Measurements from ENCODE around the gene MUC2. TPM values are rescaled to one million over a fixed set of nuclear protein-coding genes. Genes with fewer than 3 reads are reported as not detected.
"Not testable (repeated sequence)": the region's sequence is repeated elsewhere in the genome, so short reads cannot be mapped to it uniquely, and the experiment has no call there.

The MUC2 gene
- total and polyA plus RNA-seq, 2 experiments from 2014 or later = not detected

GRCh38 chr11:1113405-1114201 lies 38.9 kb downstream of the MUC2 start (continued):
- TF ChIP-seq, protein P1, sequence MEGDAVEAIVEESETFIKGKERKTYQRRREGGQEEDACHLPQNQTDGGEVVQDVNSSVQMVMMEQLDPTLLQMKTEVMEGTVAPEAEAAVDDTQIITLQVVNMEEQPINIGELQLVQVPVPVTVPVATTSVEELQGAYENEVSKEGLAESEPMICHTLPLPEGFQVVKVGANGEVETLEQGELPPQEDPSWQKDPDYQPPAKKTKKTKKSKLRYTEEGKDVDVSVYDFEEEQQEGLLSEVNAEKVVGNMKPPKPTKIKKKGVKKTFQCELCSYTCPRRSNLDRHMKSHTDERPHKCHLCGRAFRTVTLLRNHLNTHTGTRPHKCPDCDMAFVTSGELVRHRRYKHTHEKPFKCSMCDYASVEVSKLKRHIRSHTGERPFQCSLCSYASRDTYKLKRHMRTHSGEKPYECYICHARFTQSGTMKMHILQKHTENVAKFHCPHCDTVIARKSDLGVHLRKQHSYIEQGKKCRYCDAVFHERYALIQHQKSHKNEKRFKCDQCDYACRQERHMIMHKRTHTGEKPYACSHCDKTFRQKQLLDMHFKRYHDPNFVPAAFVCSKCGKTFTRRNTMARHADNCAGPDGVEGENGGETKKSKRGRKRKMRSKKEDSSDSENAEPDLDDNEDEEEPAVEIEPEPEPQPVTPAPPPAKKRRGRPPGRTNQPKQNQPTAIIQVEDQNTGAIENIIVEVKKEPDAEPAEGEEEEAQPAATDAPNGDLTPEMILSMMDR (conservative IDR thresholded peaks at IDR 0.05; ENCODE audit: low read depth in 2 of 2) = no peak
- TF ChIP-seq STAT1 (IDR thresholded peaks at IDR 0.05; ENCODE audit: unreplicated experiment) (no peak), ETS1 (IDR thresholded peaks at IDR 0.05) (no peak)

DNA sequence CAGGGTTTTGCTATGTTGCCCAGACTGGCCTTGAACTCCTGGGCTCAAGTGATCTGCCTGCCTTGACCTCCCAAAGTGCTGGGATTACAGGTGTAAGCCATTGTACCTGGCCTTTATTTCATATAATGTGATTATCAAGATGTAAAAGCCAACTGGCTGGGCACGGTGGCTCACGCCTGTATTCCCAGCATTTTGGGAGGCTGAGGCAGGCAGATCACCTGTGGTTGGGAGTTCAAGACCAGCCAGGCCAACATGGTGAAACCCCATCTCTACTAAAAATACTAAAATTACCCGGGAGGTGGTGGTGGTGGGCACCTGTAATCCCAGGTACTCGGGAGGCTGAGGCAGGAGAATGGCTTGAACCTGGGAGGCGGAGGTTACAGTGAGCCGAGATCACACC lies 40.6 kb downstream of the MUC2 start:
- not testable (repeated sequence) for H3K27ac Mint-ChIP-seq; H3K4me2 ChIP-seq; ATAC-seq; H3K79me2 ChIP-seq (replicated peaks; ENCODE audit: insufficient read depth); H3K4me3 Mint-ChIP-seq; DNase-seq (ENCODE audit: low spot score); H3K4me1 ChIP-seq (ENCODE audit: insufficient read depth); H3K4me3 ChIP-seq; H3K9me3 Mint-ChIP-seq; H3K4me1 Mint-ChIP-seq; H3K9me2 ChIP-seq (ENCODE audit: insufficient read depth); H3K27me3 ChIP-seq (ENCODE audit: insufficient read depth); H2AFZ ChIP-seq; H3K27me3 Mint-ChIP-seq (ENCODE audit: insufficient read depth, low read depth, poor library complexity); H4K20me1 ChIP-seq (replicated peaks; ENCODE audit: insufficient read depth); H3K36me3 ChIP-seq (ENCODE audit: insufficient read depth); H3K27ac ChIP-seq (ENCODE audit: low read depth); H3K36me3 Mint-ChIP-seq (ENCODE audit: low read depth); H3F3A ChIP-seq (replicated peaks; ENCODE audit: low read depth)

- no peak overlapping the region for H3K4me3 ChIP-seq
- no peaks in the 10 kb centered on the region for H3K27me3 ChIP-seq (ENCODE audit: insufficient read depth)
- H3K79me2 ChIP-seq (replicated peaks; ENCODE audit: insufficient read depth) = no peaks in the 10 kb centered on the region
- Mint-ChIP-seq H3K4me1 (no peaks in the 10 kb centered on the region; the same call in 2 of the 3 replicates), H3K9me3 (no peaks in the 10 kb centered on the region), H3K27ac (no peak overlapping the region), H3K36me3 (ENCODE audit: low read depth) (no peaks in the 10 kb centered on the region), H3K4me3 (no peak overlapping the region), H3K27me3 (ENCODE audit: insufficient read depth, low read depth, poor library complexity) (peaks cover 7% of the 10 kb centered on the region)
- no peak for DNase-seq (ENCODE audit: low spot score)
- TF ChIP-seq ZNF331 (CRISPR knock-in tag; IDR thresholded peaks at IDR 0.05; ENCODE audit: low read depth) = no peak
- no peak for TF ChIP-seq EZH2 (IDR thresholded peaks at IDR 0.05; ENCODE audit: low read depth, unreplicated experiment)
- no peak for TF ChIP-seq EZH2phosphoT487 (IDR thresholded peaks at IDR 0.05; ENCODE audit: unreplicated experiment)
- TF ChIP-seq STAT1 (IDR thresholded peaks at IDR 0.05; ENCODE audit: unreplicated experiment) = no peak
- TF ChIP-seq, protein P2, sequence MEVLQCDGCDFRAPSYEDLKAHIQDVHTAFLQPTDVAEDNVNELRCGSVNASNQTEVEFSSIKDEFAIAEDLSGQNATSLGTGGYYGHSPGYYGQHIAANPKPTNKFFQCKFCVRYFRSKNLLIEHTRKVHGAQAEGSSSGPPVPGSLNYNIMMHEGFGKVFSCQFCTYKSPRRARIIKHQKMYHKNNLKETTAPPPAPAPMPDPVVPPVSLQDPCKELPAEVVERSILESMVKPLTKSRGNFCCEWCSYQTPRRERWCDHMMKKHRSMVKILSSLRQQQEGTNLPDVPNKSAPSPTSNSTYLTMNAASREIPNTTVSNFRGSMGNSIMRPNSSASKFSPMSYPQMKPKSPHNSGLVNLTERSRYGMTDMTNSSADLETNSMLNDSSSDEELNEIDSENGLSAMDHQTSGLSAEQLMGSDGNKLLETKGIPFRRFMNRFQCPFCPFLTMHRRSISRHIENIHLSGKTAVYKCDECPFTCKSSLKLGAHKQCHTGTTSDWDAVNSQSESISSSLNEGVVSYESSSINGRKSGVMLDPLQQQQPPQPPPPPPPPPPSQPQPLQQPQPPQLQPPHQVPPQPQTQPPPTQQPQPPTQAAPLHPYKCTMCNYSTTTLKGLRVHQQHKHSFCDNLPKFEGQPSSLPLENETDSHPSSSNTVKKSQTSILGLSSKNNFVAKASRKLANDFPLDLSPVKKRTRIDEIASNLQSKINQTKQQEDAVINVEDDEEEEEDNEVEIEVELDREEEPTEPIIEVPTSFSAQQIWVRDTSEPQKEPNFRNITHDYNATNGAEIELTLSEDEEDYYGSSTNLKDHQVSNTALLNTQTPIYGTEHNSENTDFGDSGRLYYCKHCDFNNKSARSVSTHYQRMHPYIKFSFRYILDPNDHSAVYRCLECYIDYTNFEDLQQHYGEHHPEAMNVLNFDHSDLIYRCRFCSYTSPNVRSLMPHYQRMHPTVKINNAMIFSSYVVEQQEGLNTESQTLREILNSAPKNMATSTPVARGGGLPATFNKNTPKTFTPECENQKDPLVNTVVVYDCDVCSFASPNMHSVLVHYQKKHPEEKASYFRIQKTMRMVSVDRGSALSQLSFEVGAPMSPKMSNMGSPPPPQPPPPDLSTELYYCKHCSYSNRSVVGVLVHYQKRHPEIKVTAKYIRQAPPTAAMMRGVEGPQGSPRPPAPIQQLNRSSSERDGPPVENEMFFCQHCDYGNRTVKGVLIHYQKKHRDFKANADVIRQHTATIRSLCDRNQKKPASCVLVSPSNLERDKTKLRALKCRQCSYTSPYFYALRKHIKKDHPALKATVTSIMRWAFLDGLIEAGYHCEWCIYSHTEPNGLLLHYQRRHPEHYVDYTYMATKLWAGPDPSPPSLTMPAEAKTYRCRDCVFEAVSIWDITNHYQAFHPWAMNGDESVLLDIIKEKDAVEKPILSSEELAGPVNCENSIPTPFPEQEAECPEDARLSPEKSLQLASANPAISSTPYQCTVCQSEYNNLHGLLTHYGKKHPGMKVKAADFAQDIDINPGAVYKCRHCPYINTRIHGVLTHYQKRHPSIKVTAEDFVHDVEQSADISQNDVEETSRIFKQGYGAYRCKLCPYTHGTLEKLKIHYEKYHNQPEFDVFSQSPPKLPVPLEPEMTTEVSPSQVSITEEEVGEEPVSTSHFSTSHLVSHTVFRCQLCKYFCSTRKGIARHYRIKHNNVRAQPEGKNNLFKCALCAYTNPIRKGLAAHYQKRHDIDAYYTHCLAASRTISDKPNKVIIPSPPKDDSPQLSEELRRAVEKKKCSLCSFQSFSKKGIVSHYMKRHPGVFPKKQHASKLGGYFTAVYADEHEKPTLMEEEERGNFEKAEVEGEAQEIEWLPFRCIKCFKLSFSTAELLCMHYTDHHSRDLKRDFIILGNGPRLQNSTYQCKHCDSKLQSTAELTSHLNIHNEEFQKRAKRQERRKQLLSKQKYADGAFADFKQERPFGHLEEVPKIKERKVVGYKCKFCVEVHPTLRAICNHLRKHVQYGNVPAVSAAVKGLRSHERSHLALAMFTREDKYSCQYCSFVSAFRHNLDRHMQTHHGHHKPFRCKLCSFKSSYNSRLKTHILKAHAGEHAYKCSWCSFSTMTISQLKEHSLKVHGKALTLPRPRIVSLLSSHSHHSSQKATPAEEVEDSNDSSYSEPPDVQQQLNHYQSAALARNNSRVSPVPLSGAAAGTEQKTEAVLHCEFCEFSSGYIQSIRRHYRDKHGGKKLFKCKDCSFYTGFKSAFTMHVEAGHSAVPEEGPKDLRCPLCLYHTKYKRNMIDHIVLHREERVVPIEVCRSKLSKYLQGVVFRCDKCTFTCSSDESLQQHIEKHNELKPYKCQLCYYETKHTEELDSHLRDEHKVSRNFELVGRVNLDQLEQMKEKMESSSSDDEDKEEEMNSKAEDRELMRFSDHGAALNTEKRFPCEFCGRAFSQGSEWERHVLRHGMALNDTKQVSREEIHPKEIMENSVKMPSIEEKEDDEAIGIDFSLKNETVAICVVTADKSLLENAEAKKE (CRISPR knock-in tag; IDR thresholded peaks at IDR 0.05) = no peak
- no peak for TF ChIP-seq ETS1 (IDR thresholded peaks at IDR 0.05)
- no peaks in the 10 kb centered on the region for H3F3A ChIP-seq (replicated peaks; ENCODE audit: low read depth)
- no peaks in the 10 kb centered on the region for H3K9me2 ChIP-seq (ENCODE audit: insufficient read depth)
- ATAC-seq = no peak
- no peak overlapping the region for H3K4me2 ChIP-seq
- no peaks in the 10 kb centered on the region for H3K4me1 ChIP-seq (ENCODE audit: insufficient read depth)
- H3K27ac ChIP-seq (ENCODE audit: low read depth) = no peak overlapping the region
- no peaks in the 10 kb centered on the region for H4K20me1 ChIP-seq (replicated peaks; ENCODE audit: insufficient read depth)
- H3K36me3 ChIP-seq (ENCODE audit: insufficient read depth) = no peaks in the 10 kb centered on the region
- no peak overlapping the region for H2AFZ ChIP-seq
Measured at GRCh38 chr11:1116104-1116503, 41.4 kb downstream of the MUC2 start.
